Breast epithelium (tissue), 3 donors: ENCODE data around the gene CELA3B.
"Not testable (repeated sequence)": the region's sequence is repeated elsewhere in the genome, so short reads cannot be mapped to it uniquely, and the experiment has no call there.

Experiments
- CTCF ChIP-seq, 3 donors: fragments of 450-650 bp; IDR thresholded peaks; one replicate each; pipeline ENCODE4 v1.5.1; 2016 to 2017; ENCODE audit warnings: antibody characterized with exemption in 3 of 3, mild to moderate bottlenecking in 3 of 3, moderate library complexity in 3 of 3
- POLR2AphosphoS5 ChIP-seq, 3 donors: sonication (generic); formaldehyde crosslinking; IDR thresholded peaks; one replicate each; pipeline ENCODE4 v1.6.1; 2017; ENCODE audit warnings: antibody characterized with exemption in 3 of 3

- not testable (repeated sequence) for TF ChIP-seq POLR2AphosphoS5, CTCF (IDR thresholded peaks at IDR 0.05)
Measured at GRCh38 chr1:22009566-22009965, 32.7 kb downstream of the CELA3B start.
